ENCODE data around the gene NENF.
"Not testable (repeated sequence)": the region's sequence is repeated elsewhere in the genome, so short reads cannot be mapped to it uniquely, and the experiment has no call there.

Gene NENF

GRCh38 chr1:212480711-212481437 is 48.2 kb downstream of the NENF start:
- not testable (repeated sequence) for H3K27ac Mint-ChIP-seq; H3K4me3 Mint-ChIP-seq; H3K9me3 Mint-ChIP-seq; ATAC-seq; DNase-seq (ENCODE audit: low spot score in 2 of 2); H3K36me3 Mint-ChIP-seq
- H3K4me1 Mint-ChIP-seq, result peaks cover 19% of the 10 kb centered on the region

- Mint-ChIP-seq H3K9me3 (no peaks in the 10 kb centered on the region), H3K36me3 (no peaks in the 10 kb centered on the region), H3K27ac (no peak overlapping the region), H3K4me1 (peaks cover 19% of the 10 kb centered on the region), H3K4me3 (no peak overlapping the region)
- ATAC-seq (no peak), DNase-seq (ENCODE audit: low spot score in 2 of 2) (no peak)
These were observed 48.7 kb downstream of the NENF start for GRCh38 chr1:212481438-212481767.

- H3K9me3 Mint-ChIP-seq, result no peaks in the 10 kb centered on the region
- ATAC-seq (no peak), DNase-seq (ENCODE audit: low spot score in 2 of 2) (no peak)
- no peak overlapping the region for H3K27ac Mint-ChIP-seq
- H3K4me3 Mint-ChIP-seq, result no peak overlapping the region
- no peaks in the 10 kb centered on the region for H3K36me3 Mint-ChIP-seq
- peaks cover 16% of the 10 kb centered on the region for H3K4me1 Mint-ChIP-seq
These were observed 49.4 kb downstream of the NENF start for GRCh38 chr1:212482006-212482636.

GRCh38 chr1:212482637-212483441 is 50.1 kb downstream of the NENF start:
- ATAC-seq (no peak), DNase-seq (ENCODE audit: low spot score in 2 of 2) (no peak)
- Mint-ChIP-seq H3K27ac (no peak overlapping the region), H3K4me1 (peaks cover 13% of the 10 kb centered on the region), H3K36me3 (no peaks in the 10 kb centered on the region), H3K4me3 (no peak overlapping the region), H3K9me3 (no peaks in the 10 kb centered on the region)

GRCh38 chr1:212484701-212485570 is 52.2 kb downstream of the NENF start:
- Mint-ChIP-seq H3K27ac (no peak overlapping the region), H3K9me3 (no peaks in the 10 kb centered on the region), H3K4me1 (peaks cover 21% of the 10 kb centered on the region), H3K36me3 (no peaks in the 10 kb centered on the region), H3K4me3 (no peak overlapping the region)
- DNase-seq (ENCODE audit: low spot score in 2 of 2) (no peak), ATAC-seq (no peak)

- DNase-seq (ENCODE audit: low spot score in 2 of 2) (no peak), ATAC-seq (no peak)
- Mint-ChIP-seq H3K4me1 (peaks cover 21% of the 10 kb centered on the region), H3K27ac (no peak overlapping the region), H3K4me3 (no peak overlapping the region), H3K36me3 (no peaks in the 10 kb centered on the region), H3K9me3 (no peaks in the 10 kb centered on the region)
These were observed 52.8 kb downstream of the NENF start for GRCh38 chr1:212485571-212485912.

- no peak overlapping the region for H3K27ac Mint-ChIP-seq
- no peak overlapping the region for H3K4me3 Mint-ChIP-seq
- no peaks in the 10 kb centered on the region for H3K36me3 Mint-ChIP-seq
- H3K4me1 Mint-ChIP-seq, result peaks cover 21% of the 10 kb centered on the region
- H3K9me3 Mint-ChIP-seq, result no peaks in the 10 kb centered on the region
- ATAC-seq, result peak; percentile 41
- no peak for DNase-seq (ENCODE audit: low spot score in 2 of 2)
These were observed 53.3 kb downstream of the NENF start for GRCh38 chr1:212485913-212486618.

GRCh38 chr1:212486619-212486975 is 53.9 kb downstream of the NENF start:
- DNase-seq (ENCODE audit: low spot score in 2 of 2) (no peak), ATAC-seq (no peak)
- Mint-ChIP-seq H3K9me3 (no peaks in the 10 kb centered on the region), H3K4me3 (no peak overlapping the region), H3K36me3 (no peaks in the 10 kb centered on the region), H3K27ac (no peak overlapping the region), H3K4me1 (peaks cover 21% of the 10 kb centered on the region)

- H3K4me1 Mint-ChIP-seq, result peaks cover 15% of the 10 kb centered on the region
- no peak for DNase-seq (ENCODE audit: low spot score in 2 of 2)
- H3K27ac Mint-ChIP-seq, result no peak overlapping the region
- H3K36me3 Mint-ChIP-seq, result no peaks in the 10 kb centered on the region
- no peak overlapping the region for H3K4me3 Mint-ChIP-seq
- no peaks in the 10 kb centered on the region for H3K9me3 Mint-ChIP-seq
- ATAC-seq, result no peak
These were observed 54.6 kb downstream of the NENF start for GRCh38 chr1:212487286-212487685.

GRCh38 chr1:212487774-212488435 is 55.2 kb downstream of the NENF start:
- no peaks in the 10 kb centered on the region for H3K9me3 Mint-ChIP-seq
- peaks cover 15% of the 10 kb centered on the region for H3K4me1 Mint-ChIP-seq
- ATAC-seq (no peak), DNase-seq (ENCODE audit: low spot score in 2 of 2) (no peak)
- H3K27ac Mint-ChIP-seq, result peak overlapping the region; percentile 85
- no peak overlapping the region for H3K4me3 Mint-ChIP-seq
- H3K36me3 Mint-ChIP-seq, result no peaks in the 10 kb centered on the region

GRCh38 chr1:212488436-212489283 is 55.9 kb downstream of the NENF start:
- Mint-ChIP-seq H3K36me3 (no peaks in the 10 kb centered on the region), H3K4me1 (peaks cover 15% of the 10 kb centered on the region), H3K9me3 (no peaks in the 10 kb centered on the region), H3K4me3 (no peak overlapping the region), H3K27ac (peak overlapping the region; percentile 85)
- ATAC-seq (peak; percentile 93), DNase-seq (ENCODE audit: low spot score in 2 of 2) (no peak)

- Mint-ChIP-seq H3K36me3 (no peaks in the 10 kb centered on the region), H3K27ac (no peak overlapping the region), H3K4me1 (peaks cover 15% of the 10 kb centered on the region), H3K4me3 (no peak overlapping the region), H3K9me3 (no peaks in the 10 kb centered on the region)
- DNase-seq (ENCODE audit: low spot score in 2 of 2), result no peak
- ATAC-seq, result no peak
These were observed 56.7 kb downstream of the NENF start for GRCh38 chr1:212489284-212489859.

- Mint-ChIP-seq H3K9me3 (no peaks in the 10 kb centered on the region), H3K4me1 (peaks cover 15% of the 10 kb centered on the region), H3K27ac (no peak overlapping the region), H3K4me3 (no peak overlapping the region), H3K36me3 (no peaks in the 10 kb centered on the region)
- ATAC-seq, result no peak
- DNase-seq (ENCODE audit: low spot score in 2 of 2), result no peak
These were observed 57.6 kb downstream of the NENF start for GRCh38 chr1:212490276-212490675.

Data from stimulated activated effector memory CD8-positive, alpha-beta T cell treated with anti-CD3 and anti-CD28 coated beads, Interleukin-12 subunit alpha, Interleukin-12 subunit beta, amount 100 ng/mL, for 72 hours (primary cell).